Stomach (tissue), 9 donors: ENCODE data around the gene KIRREL3. TPM values are rescaled to one million over a fixed set of nuclear protein-coding genes. Genes with fewer than 3 reads are reported as not detected.

Experiments used
- DNase-seq, 2 donors: peaks; one replicate each; pipeline versions ENCODE4 v3.0.0 to v3.0.0-alpha.2; 2013 to 2019
- H3K27ac ChIP-seq, 5 donors: fragments of 200-600 bp in 4 of 5; sonication (generic) in 4 of 5; one replicate each; pipeline ENCODE4 v1.5.1; 2013 to 2019; ENCODE audit warnings: mild to moderate bottlenecking in 1 of 5, moderate library complexity in 1 of 5
- H3K27me3 ChIP-seq, 3 donors: fragments of 200-600 bp; sonication (generic); one replicate each; pipeline ENCODE4 v1.5.1; 2017 to 2019; ENCODE audit warnings: mixed run types in 1 of 3
- H3K36me3 ChIP-seq, 4 donors: fragments of 200-600 bp; sonication (generic); 1 replicate in 3 of 4; 2 replicates in 1 of 4; pipeline ENCODE4 v1.5.1; 2016 to 2019
- H3K4me1 ChIP-seq, 4 donors: fragments of 200-600 bp; sonication (generic); one replicate each; pipeline ENCODE4 v1.5.1; 2016 to 2019
- H3K4me3 ChIP-seq, 4 donors: fragments of 200-600 bp; sonication (generic) in 3 of 4; one replicate each; pipeline ENCODE4 v1.5.1; 2016 to 2019; ENCODE audit warnings: mild to moderate bottlenecking in 1 of 4
- H3K9me3 ChIP-seq, 4 donors: fragments of 200-600 bp; sonication (generic); one replicate each; pipeline ENCODE4 v1.5.1; 2016 to 2019
- EP300 ChIP-seq: sonication (generic); formaldehyde crosslinking; IDR thresholded peaks from one replicate; pipeline ENCODE4 v1.6.1; 2017; ENCODE audit warnings: antibody characterized with exemption
- POLR2A ChIP-seq, 4 donors: fragments of 450-650 bp; IDR thresholded peaks; one replicate each; pipeline ENCODE4 v1.6.1; 2016; ENCODE audit warnings: antibody characterized with exemption in 4 of 4, control low read depth in 2 of 4, mild to moderate bottlenecking in 1 of 4, moderate library complexity in 1 of 4
- POLR2AphosphoS5 ChIP-seq, 3 donors: sonication (generic); formaldehyde crosslinking; IDR thresholded peaks; one replicate each; pipeline ENCODE4 v1.6.1; 2016; ENCODE audit warnings: antibody characterized with exemption in 3 of 3
- WGBS, 5 donors: extraction: QIAGEN DNeasy Blood & Tissue Kit in 3 of 5; methylation state at CpG; one replicate each; pipeline versions ENCODE4 v1.1.5 to v1.1.7; 2013 to 2018; 5-methylcytosine and 5-hydroxymethylcytosine counted together
- intact Hi-C: fragments of 100-400 bp; cut with DNase I; formaldehyde crosslinking; loops from one replicate; pipeline ENCODE4 v1.15.1; 2023; ENCODE audit warnings: low total_unique reads
- polyA plus RNA-seq, 3 donors: library from polyadenylated mRNA; stranded (reverse); fragments of 200-250 nt; gene quantifications; one replicate each; pipeline ENCODE4 v1.2.3, GENCODE V29; 2013
- total RNA-seq, 5 donors: library from RNA; depleted of rRNA; stranded (reverse); fragments of >200 nt; gene quantifications; one replicate each; pipeline versions ENCODE4 v1.1.0 to v1.2.3, GENCODE V29; 2014 to 2016
- TF ChIP-seq, protein P1 (sequence below), 7 experiments: fragments of 450-650 bp in 4 of 7; fragments of 200-600 bp in 3 of 7; sonication (generic) in 3 of 7; IDR thresholded peaks; one replicate each; pipeline ENCODE4 v1.5.1; 2016 to 2019; ENCODE audit warnings: antibody characterized with exemption in 7 of 7, control low read depth in 2 of 7, mild to moderate bottlenecking in 1 of 7
- donor health status: healthy with polysubstance abuse.
- donor health status: Bipolar disorder and iron deficiency.
- donor health status: healthy.

Gene KIRREL3
- total and polyA plus RNA-seq, 8 donors, result 0.10 to 1.7 (median 0.38) TPM; not detected in 4

DNA sequence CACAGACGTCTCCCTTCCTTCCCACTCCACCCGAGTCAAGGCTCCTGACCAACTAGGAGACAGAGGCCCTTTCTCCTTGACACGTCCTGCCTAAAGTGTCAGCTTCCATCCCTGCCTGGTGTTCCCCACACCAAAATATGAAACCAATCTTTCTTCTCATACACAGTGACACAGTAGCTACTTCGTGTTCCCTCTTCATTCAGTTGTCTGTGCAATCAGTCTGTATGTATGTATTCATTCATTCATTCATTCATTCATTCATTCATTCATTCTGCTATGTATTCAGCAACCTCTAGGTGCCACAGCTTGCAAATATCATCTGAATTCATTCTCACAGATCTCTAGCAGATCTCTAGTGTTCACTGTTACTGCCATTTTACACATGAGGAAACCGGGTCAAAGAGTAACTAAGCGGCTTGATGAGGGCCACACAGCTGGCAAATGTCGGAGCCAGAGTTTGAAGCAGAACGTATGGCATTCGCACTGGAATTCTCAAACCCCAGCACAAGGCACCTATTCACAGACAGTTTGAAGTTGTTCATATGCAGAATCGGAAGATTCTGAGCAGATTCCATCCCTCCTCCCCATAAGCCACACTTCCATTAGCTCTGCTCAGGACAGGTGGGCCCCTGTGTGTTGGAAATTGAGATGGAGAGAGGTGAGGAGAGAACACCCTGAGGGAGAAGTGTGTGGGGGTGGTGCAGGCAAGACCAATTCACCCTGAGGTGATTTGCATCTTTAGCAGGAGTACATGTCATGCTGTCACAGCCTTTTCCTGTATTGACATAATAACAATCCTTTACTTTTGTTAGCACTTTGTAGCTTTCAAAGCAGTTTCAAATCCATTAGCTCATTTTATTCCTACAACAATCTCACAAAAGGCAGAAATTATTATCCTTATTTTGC lies 369.4 kb downstream of the KIRREL3 start:
- Histone ChIP-seq H3K27me3 (peaks cover 0 to 20% (median 0%) of the 10 kb centered on the region in 3 donors), H3K4me3 (no peak overlapping the region), H3K4me1 (peaks cover 0 to 6% (median 3%) of the 10 kb centered on the region in 4 donors), H3K9me3 (no peaks in the 10 kb centered on the region), H3K27ac (no peak overlapping the region), H3K36me3 (no peaks in the 10 kb centered on the region)
- TF ChIP-seq EP300, result no peak
- TF ChIP-seq, protein P1, sequence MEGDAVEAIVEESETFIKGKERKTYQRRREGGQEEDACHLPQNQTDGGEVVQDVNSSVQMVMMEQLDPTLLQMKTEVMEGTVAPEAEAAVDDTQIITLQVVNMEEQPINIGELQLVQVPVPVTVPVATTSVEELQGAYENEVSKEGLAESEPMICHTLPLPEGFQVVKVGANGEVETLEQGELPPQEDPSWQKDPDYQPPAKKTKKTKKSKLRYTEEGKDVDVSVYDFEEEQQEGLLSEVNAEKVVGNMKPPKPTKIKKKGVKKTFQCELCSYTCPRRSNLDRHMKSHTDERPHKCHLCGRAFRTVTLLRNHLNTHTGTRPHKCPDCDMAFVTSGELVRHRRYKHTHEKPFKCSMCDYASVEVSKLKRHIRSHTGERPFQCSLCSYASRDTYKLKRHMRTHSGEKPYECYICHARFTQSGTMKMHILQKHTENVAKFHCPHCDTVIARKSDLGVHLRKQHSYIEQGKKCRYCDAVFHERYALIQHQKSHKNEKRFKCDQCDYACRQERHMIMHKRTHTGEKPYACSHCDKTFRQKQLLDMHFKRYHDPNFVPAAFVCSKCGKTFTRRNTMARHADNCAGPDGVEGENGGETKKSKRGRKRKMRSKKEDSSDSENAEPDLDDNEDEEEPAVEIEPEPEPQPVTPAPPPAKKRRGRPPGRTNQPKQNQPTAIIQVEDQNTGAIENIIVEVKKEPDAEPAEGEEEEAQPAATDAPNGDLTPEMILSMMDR (IDR thresholded peaks at IDR 0.05), result no peak
- no peak for TF ChIP-seq POLR2AphosphoS5 (IDR thresholded peaks at IDR 0.05)
- TF ChIP-seq POLR2A (IDR thresholded peaks at IDR 0.05), result no peak
- WGBS, 5 donors, result 75 to 90% (median 82%) methylated on average over 10 of the region's 10 CpGs
- no peak for DNase-seq
- intact Hi-C loops, result no loop called here

DNA sequence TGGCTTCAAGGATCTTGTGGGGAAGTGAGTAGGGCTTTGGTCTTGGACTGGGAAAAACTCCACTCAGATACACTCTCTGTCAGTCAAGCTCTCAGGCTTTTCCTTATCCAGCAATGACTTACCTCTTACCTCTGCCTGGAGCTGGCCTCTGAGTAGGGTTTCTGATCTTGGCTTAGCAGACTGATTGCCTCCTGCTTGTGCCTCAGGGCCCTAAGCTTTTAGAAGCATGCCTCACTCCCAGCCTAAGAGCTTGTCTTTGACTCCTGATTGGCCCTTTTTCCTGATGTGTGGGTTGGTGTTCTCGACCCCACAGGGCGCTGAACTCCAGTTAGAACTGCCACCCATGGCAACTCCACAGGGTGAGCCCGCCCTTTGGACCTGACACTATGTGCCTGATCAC lies 370.1 kb downstream of the KIRREL3 start:
- no peak for DNase-seq
- H3K27ac ChIP-seq, result no peak overlapping the region
- H3K9me3 ChIP-seq, result no peaks in the 10 kb centered on the region
- peaks cover 0 to 16% (median 0%) of the 10 kb centered on the region in 3 donors for H3K27me3 ChIP-seq
- H3K4me1 ChIP-seq, result peaks cover 0 to 6% (median 3%) of the 10 kb centered on the region in 4 donors
- no peak overlapping the region for H3K4me3 ChIP-seq
- intact Hi-C loops, result no loop called here
- no peak for TF ChIP-seq POLR2AphosphoS5 (IDR thresholded peaks at IDR 0.05)
- TF ChIP-seq EP300, result no peak
- TF ChIP-seq POLR2A (IDR thresholded peaks at IDR 0.05), result no peak
- TF ChIP-seq, protein P1 (IDR thresholded peaks at IDR 0.05), result no peak
- H3K36me3 ChIP-seq, result no peaks in the 10 kb centered on the region
- 87 to 95% (median 94%) methylated on average over 3 of the region's 3 CpGs for WGBS, 5 donors

DNA sequence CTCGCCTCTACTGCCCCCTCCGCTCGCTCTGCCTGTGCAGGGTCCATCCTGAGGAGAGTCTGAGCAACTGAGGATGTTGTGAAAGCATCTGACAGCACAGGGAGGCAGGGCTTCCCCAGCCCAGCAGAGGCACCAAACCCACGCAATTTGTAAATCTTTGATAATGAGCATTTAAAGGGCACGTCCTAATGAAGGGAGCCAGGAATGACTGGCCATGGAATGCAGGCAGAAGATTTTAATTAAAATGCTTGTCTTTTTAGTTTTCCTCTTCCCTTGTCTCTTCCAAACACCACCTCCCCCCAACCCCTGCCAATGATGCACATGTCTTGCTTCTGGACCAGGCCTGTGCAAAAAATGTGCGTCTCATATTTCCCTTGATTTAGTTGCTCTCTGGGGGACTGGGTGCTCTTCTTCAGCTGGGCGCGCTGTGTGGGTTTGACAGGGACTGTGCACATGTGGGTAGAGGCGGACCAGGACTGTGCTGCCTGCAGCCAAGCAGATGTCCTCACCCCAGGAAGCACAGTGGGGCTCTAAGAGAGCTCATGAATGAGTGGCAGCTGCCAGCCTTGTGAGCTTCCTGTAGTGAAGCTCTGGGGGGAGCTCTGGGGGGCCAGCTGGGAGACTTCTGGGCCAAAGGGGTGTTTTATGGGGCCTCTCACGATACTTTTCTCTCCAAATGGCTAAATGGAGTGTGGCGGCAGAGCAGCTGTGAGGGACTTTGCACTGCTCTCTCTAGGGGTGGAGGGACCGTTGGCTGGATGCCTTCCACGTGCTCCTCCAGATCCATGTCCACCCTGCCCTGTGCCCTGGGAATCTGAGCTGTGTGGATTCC lies 371.6 kb downstream of the KIRREL3 start:
- TF ChIP-seq POLR2A (IDR thresholded peaks at IDR 0.05), result no peak
- no peak for TF ChIP-seq POLR2AphosphoS5 (IDR thresholded peaks at IDR 0.05)
- TF ChIP-seq, protein P1 (IDR thresholded peaks at IDR 0.05), result no peak
- TF ChIP-seq EP300, result no peak
- H3K9me3 ChIP-seq, result no peaks in the 10 kb centered on the region
- intact Hi-C loops, result no loop called here
- no peaks in the 10 kb centered on the region for H3K36me3 ChIP-seq
- WGBS, 5 donors, result 60 to 67% (median 66%) methylated on average over 10 to 13 of the region's 13 CpGs
- H3K4me3 ChIP-seq, result no peak overlapping the region
- DNase-seq, result peak in 1 of 2 donors; percentile 29
- H3K4me1 ChIP-seq, result peaks cover 0 to 6% (median 3%) of the 10 kb centered on the region in 4 donors
- peaks cover 0 to under 1% (median 0%) of the 10 kb centered on the region in 3 donors for H3K27me3 ChIP-seq
- H3K27ac ChIP-seq, result no peak overlapping the region

DNA sequence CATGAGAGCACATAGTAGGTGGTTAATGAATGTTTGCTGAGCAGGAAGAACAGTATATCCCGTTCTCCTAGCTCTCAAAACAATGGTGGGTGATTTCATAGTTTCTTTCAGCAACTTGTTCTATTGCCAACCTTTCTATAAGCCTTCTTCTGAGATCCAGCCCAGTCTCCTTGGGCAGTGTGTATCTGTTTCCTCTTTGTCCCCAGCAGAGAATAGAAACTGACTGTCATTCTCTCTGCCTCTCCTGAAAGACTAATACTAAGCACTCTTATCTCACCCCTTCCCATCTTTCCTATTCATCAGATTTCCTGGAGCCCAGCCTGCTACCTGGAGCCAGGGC lies 372.1 kb downstream of the KIRREL3 start:
- no peaks in the 10 kb centered on the region for H3K27me3 ChIP-seq
- H3K9me3 ChIP-seq, result no peaks in the 10 kb centered on the region
- peaks cover 0 to 6% (median 3%) of the 10 kb centered on the region in 4 donors for H3K4me1 ChIP-seq
- H3K36me3 ChIP-seq, result no peaks in the 10 kb centered on the region
- no peak for DNase-seq
- TF ChIP-seq POLR2AphosphoS5 (IDR thresholded peaks at IDR 0.05) (no peak), POLR2A (IDR thresholded peaks at IDR 0.05) (no peak), EP300 (no peak)
- TF ChIP-seq, protein P1 (IDR thresholded peaks at IDR 0.05), result no peak
- 23 to 60% (median 48%) methylated on average over 1 of the region's 1 CpG for whole genome bisulfite sequencing, 5 donors
- no peak overlapping the region for H3K4me3 ChIP-seq
- H3K27ac ChIP-seq, result no peak overlapping the region
- intact Hi-C loops, result no loop called here
